ENCODE results near the gene TRIM45.

The TRIM45 gene

GRCh38 chr1:117098287-117098890 is 23.2 kb downstream of the TRIM45 start:
- DNase-seq (ENCODE audit: low read depth), result no peak

- no peak for DNase-seq (ENCODE audit: low read depth)
These were observed 24.1 kb downstream of the TRIM45 start for GRCh38 chr1:117097443-117097842.

GRCh38 chr1:117096951-117097408 is 24.6 kb downstream of the TRIM45 start:
- no peak for DNase-seq (ENCODE audit: low read depth)

- DNase-seq (ENCODE audit: low read depth), result no peak
These were observed 26.5 kb downstream of the TRIM45 start for GRCh38 chr1:117094841-117095604.

- no peak for DNase-seq (ENCODE audit: low read depth)
These were observed 27.5 kb downstream of the TRIM45 start for GRCh38 chr1:117093870-117094621.

- DNase-seq (ENCODE audit: low read depth), result no peak
These were observed 28.4 kb downstream of the TRIM45 start for GRCh38 chr1:117093091-117093534.

GRCh38 chr1:117092594-117092993 is 29.0 kb downstream of the TRIM45 start:
- DNase-seq (ENCODE audit: low read depth), result no peak

GRCh38 chr1:117089996-117090395 is 31.6 kb downstream of the TRIM45 start:
- DNase-seq (ENCODE audit: low read depth), result no peak

- no peak for DNase-seq (ENCODE audit: low read depth)
These were observed 33.9 kb downstream of the TRIM45 start for GRCh38 chr1:117087686-117088085.

GRCh38 chr1:117084231-117084630 is 37.3 kb downstream of the TRIM45 start:
- no peak for DNase-seq (ENCODE audit: low read depth)

GRCh38 chr1:117079737-117080136 is 41.8 kb downstream of the TRIM45 start:
- no peak for DNase-seq (ENCODE audit: low read depth)

GRCh38 chr1:117077267-117077666 is 44.3 kb downstream of the TRIM45 start:
- DNase-seq (ENCODE audit: low read depth), result no peak

GRCh38 chr1:117076648-117077047 is 44.9 kb downstream of the TRIM45 start:
- DNase-seq (ENCODE audit: low read depth), result no peak

- no peak for DNase-seq (ENCODE audit: low read depth)
These were observed 51.4 kb downstream of the TRIM45 start for GRCh38 chr1:117070124-117070523.

GRCh38 chr1:117069220-117069844 is 52.2 kb downstream of the TRIM45 start:
- no peak for DNase-seq (ENCODE audit: low read depth)

GRCh38 chr1:117068580-117068979 is 53.0 kb downstream of the TRIM45 start:
- no peak for DNase-seq (ENCODE audit: low read depth)

- DNase-seq (ENCODE audit: low read depth), result no peak
These were observed 53.8 kb downstream of the TRIM45 start for GRCh38 chr1:117067533-117068370.

GRCh38 chr1:117066367-117066766 is 55.2 kb downstream of the TRIM45 start:
- DNase-seq (ENCODE audit: low read depth), result no peak

- DNase-seq (ENCODE audit: low read depth), result no peak
These were observed 59.5 kb downstream of the TRIM45 start for GRCh38 chr1:117061986-117062415.

Measured in stimulated activated CD8-positive, alpha-beta memory T cell treated with anti-CD3 and anti-CD28 coated beads, Interleukin-12 subunit alpha, Interleukin-12 subunit beta, amount 100 ng/mL, for 4 hours (primary cell).